Calu3 (cell line): ENCODE data around the gene KRTAP5-3. TPM values are rescaled to one million over a fixed set of nuclear protein-coding genes. Genes with fewer than 3 reads are reported as not detected.

Experiments
- BruUV-seq: library from RNA; stranded (reverse); fragments of 400-500 nt; replicated peaks from 2 replicates; lab custom pipeline; 2021; lab: Mats Ljungman, UMichigan
- CTCF ChIA-PET: fragments of 300-600 bp; sonication (Branson Sonifier 250); formaldehyde crosslinking; loops from one replicate; lab custom pipeline; 2022; ENCODE audit warnings: antibody characterized with exemption; lab: Charles Lee
- DNase-seq: peaks from one replicate; pipeline ENCODE4 v3.0.0; 2022
- H3K27ac Mint-ChIP-seq: one replicate; pipeline ENCODE4 v1.8.0; 2022; ENCODE audit warnings: mixed read lengths; ENCODE audit not compliant: unreplicated experiment
- H3K27me3 Mint-ChIP-seq: one replicate; pipeline ENCODE4 v1.8.0; 2022; ENCODE audit warnings: mixed read lengths; ENCODE audit not compliant: unreplicated experiment
- H3K36me3 Mint-ChIP-seq: one replicate; pipeline ENCODE4 v1.8.0; 2022; ENCODE audit warnings: mild to moderate bottlenecking, moderate library complexity, mixed read lengths; ENCODE audit not compliant: insufficient read depth, unreplicated experiment
- H3K4me1 Mint-ChIP-seq: one replicate; pipeline ENCODE4 v1.8.0; 2022; ENCODE audit warnings: mild to moderate bottlenecking, low read depth, mixed read lengths; ENCODE audit not compliant: unreplicated experiment
- H3K4me3 Mint-ChIP-seq: one replicate; pipeline ENCODE4 v1.8.0; 2022; ENCODE audit warnings: mild to moderate bottlenecking, low read depth, moderate library complexity, mixed read lengths; ENCODE audit not compliant: unreplicated experiment
- H3K9me3 Mint-ChIP-seq: one replicate; pipeline ENCODE4 v1.8.0; 2022; ENCODE audit warnings: low read depth, mixed read lengths; ENCODE audit not compliant: unreplicated experiment
- CTCF ChIP-seq: fragments of 200-600 bp; IDR thresholded peaks from one replicate; pipeline ENCODE4 v1.8.0; 2022; ENCODE audit warnings: antibody characterized with exemption; ENCODE audit not compliant: unreplicated experiment
- intact Hi-C: fragments of 100-400 bp; cut with micrococcal nuclease; formaldehyde crosslinking; loops from one replicate; pipeline ENCODE4 v1.10.0; 2022; ENCODE audit not compliant: unreplicated experiment
- total RNA-seq: library from RNA; stranded (reverse); gene quantifications from 2 replicates; pipeline ENCODE4 v1.2.3, GENCODE V29; 2022

KRTAP5-3 gene
- total RNA-seq, 1 experiment from 2014 or later: not detected

GRCh38 chr11:1561955-1562354, 46.3 kb downstream of the KRTAP5-3 start:
- no peak for DNase-seq
- Mint-ChIP-seq H3K9me3 (no peaks in the 10 kb centered on the region), H3K4me3 (no peak overlapping the region), H3K36me3 (peaks cover 38% of the 10 kb centered on the region), H3K4me1 (peaks cover 18% of the 10 kb centered on the region), H3K27me3 (no peaks in the 10 kb centered on the region), H3K27ac (no peak overlapping the region)
- TF ChIP-seq CTCF: no peak
- intact Hi-C loops: no loop called here
- CTCF ChIA-PET: no interaction called here
- no TSS peak for BruUV-seq

DNA sequence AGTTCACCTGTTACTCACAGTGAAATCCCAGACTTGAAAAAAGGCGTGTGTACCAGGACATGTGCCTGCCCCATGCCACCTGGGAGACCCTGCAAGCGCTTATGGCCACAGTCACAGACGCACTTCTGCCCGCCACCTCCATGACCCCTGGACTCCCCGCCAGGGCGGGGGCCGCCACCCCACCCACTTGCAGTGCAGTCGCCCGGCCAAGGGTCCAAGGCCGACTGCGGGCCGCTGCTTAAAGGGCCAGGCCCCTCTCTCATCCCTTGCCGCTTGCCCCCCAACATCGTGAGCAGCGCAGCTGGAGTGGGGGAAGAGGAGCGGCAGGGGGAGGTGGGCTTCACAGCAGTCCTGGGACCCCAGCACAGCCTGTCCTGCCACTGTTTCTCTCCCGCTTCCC, 47.0 kb downstream of the KRTAP5-3 start:
- H3K27me3 Mint-ChIP-seq: no peaks in the 10 kb centered on the region
- H3K4me1 Mint-ChIP-seq: peaks cover 18% of the 10 kb centered on the region

DNA sequence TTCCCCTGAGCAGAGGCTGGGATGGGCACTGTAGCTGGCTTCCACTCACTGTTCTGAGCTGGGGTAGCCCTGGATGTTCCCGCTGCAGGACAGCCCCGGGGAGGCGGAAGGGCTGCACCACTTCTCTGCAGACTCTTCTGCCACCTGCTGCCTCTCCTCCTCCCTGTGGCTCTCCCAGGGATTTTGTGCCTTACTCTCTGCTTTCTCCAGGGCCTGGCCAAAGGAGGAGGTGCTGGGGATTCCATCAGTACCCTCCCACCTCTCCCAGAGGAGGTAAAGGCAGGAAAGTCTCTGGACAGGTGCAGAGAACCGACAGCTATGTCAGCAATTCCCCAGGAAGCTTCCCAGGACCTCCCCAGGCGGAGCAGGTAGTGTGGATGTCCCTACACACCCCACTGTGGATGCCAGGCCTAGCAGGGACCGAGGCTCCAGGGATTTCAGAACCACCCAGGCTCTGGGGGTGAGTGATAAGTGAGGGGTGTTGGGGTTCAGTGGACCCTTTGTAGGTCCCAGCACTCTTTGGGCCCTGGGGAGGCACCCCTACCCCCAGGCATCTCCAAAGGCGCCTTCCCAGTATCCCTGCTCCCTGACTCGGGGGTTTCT, 47.5 kb downstream of the KRTAP5-3 start:
- DNase-seq: no peak
- Mint-ChIP-seq H3K27ac (no peak overlapping the region), H3K36me3 (peaks cover 41% of the 10 kb centered on the region), H3K27me3 (no peaks in the 10 kb centered on the region), H3K4me3 (no peak overlapping the region), H3K9me3 (no peaks in the 10 kb centered on the region), H3K4me1 (peaks cover 18% of the 10 kb centered on the region)
- no peak for TF ChIP-seq CTCF
- CTCF ChIA-PET: interaction anchor here (4.0 kb wide), 1 partner anchor 13 kb away, joined by 44 read pairs; no protein-coding TSS in a partner anchor
- BruUV-seq: no TSS peak
- intact Hi-C loops: no loop called here

More for the DNA sequence above, 47.0 kb downstream of the KRTAP5-3 start:
- Mint-ChIP-seq H3K27ac (no peak overlapping the region), H3K36me3 (peaks cover 36% of the 10 kb centered on the region), H3K4me3 (no peak overlapping the region), H3K9me3 (no peaks in the 10 kb centered on the region)
- intact Hi-C loops: no loop called here
- CTCF ChIA-PET: no interaction called here
- no peak for TF ChIP-seq CTCF
- BruUV-seq: no TSS peak
- DNase-seq: no peak

DNA sequence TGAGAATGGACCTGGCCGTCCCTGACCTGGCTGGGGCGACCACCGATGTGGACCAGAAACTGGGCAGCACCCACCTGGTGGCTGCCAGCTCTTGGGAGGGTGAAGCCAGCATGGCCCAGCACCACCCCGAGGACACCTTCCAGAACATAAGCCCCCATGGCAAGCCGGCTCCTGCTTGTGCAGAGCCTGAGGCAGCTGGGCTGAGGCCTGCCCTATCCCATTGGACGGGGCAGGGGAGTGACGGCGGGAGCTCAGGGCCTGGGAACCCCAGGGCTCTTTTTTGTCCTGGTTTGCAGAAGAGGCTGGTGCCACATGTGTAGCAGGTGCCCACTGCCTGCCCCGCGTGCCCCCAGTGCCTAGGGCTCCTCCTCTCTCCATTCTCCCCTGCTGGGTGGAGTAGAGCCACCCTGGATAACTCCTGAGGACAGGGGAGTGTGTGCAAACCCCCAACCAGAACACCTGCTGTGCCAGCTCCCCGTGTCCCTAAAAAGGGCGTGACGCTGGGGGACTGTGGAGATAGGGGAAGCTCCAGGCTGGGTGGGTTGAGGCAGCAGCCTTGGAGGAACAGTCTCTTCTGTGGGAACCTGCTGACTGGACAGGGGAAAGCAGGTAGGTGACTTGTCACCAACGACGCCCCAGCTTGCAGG, 48.1 kb downstream of the KRTAP5-3 start:
- no TSS peak for BruUV-seq
- Mint-ChIP-seq H3K27ac (peak overlapping the region; percentile 75), H3K27me3 (no peaks in the 10 kb centered on the region), H3K4me1 (peaks cover 18% of the 10 kb centered on the region), H3K36me3 (peaks cover 43% of the 10 kb centered on the region), H3K9me3 (no peaks in the 10 kb centered on the region), H3K4me3 (peak overlapping the region; percentile 60)
- intact Hi-C loops: no loop called here
- no peak for TF ChIP-seq CTCF
- no peak for DNase-seq
- CTCF ChIA-PET: interaction anchor here (1.0 to 4.0 kb wide), 3 partner anchors 12 to 14 kb away, joined by 5 to 44 read pairs (median 5); no protein-coding TSS in a partner anchor
